K562 (cell line): ENCODE results near the gene SLAMF8.

Experiments used
- C11orf30 ChIP-seq: fragments of 450-650 bp; IDR thresholded peaks from 2 replicates; pipeline ENCODE4 v1.6.1; 2016; ENCODE audit warnings: low read depth, mild to moderate bottlenecking
- CEBPB ChIP-seq: fragments of 450-650 bp; IDR thresholded peaks from 2 replicates; pipeline ENCODE4 v1.6.1; 2016; ENCODE audit warnings: missing genetic modification characterization, missing compliant biosample characterization
- CTCF ChIP-seq, 3 experiments: IDR thresholded peaks in 2 of 3; conservative IDR thresholded peaks in 1 of 3; 2 replicates each; pipeline ENCODE4 v1.5.1; 2011 to 2012; ENCODE audit warnings: low read length in 3 of 3, mild to moderate bottlenecking in 3 of 3, control low read depth in 2 of 3, improper control_type of control experiment in 1 of 3, inconsistent platforms in 1 of 3, low read depth in 1 of 3, mixed read lengths in 1 of 3, moderate library complexity in 1 of 3; ENCODE audit not compliant: insufficient read depth in 2 of 3
- EP300 ChIP-seq: IDR thresholded peaks from 2 replicates; pipeline ENCODE4 v1.6.1; 2012; ENCODE audit warnings: low read length, improper control_type of control experiment
- REST ChIP-seq, 2 experiments: fragments of 450-650 bp; formaldehyde crosslinking in 1 of 2; IDR thresholded peaks; 2 replicates each; pipeline versions ENCODE4 v1.4.0 to v1.6.1; 2014 to 2020; ENCODE audit warnings: mild to moderate bottlenecking in 2 of 2, borderline replicate concordance in 1 of 2, low read depth in 1 of 2
- SAFB2 ChIP-seq: fragments of 200-400 bp; formaldehyde crosslinking; IDR thresholded peaks from 2 replicates; pipeline ENCODE4 v1.6.1; 2018; ENCODE audit warnings: borderline replicate concordance, low read length, low read depth, moderate library complexity; ENCODE audit not compliant: severe bottlenecking
- SMAD1 ChIP-seq: fragments of 150-350 bp; IDR thresholded peaks from 2 replicates; pipeline ENCODE4 v1.6.1; 2014; ENCODE audit warnings: low read length, low read depth; ENCODE audit not compliant: partially characterized antibody
- TCF7 ChIP-seq: sonication (generic); IDR thresholded peaks from 2 replicates; pipeline ENCODE4 v1.6.1; 2016; ENCODE audit warnings: antibody characterized with exemption, borderline replicate concordance
- ZNF274 ChIP-seq: IDR thresholded peaks from 2 replicates; pipeline ENCODE4 v1.6.1; 2011; ENCODE audit warnings: low read depth, mild to moderate bottlenecking, low read length, moderate library complexity, borderline replicate concordance
- ZNF778 ChIP-seq: fragments of 450-650 bp; formaldehyde crosslinking; IDR thresholded peaks from 2 replicates; pipeline ENCODE4 v1.4.0; 2020; ENCODE audit warnings: mild to moderate bottlenecking, moderate library complexity

- TF ChIP-seq TCF7 (no peak), CTCF (IDR thresholded peaks at IDR 0.05 in 2 of 3, conservative IDR thresholded peaks at IDR 0.05 in 1 of 3; ENCODE audit: insufficient read depth in 2 of 3, low read depth in 1 of 3, low read length in 3 of 3) (no peak), SAFB2 (no peak), ZNF274 (no peak), C11orf30 (no peak), CEBPB (no peak), ZNF778 (CRISPR knock-in tag) (no peak), REST (IDR thresholded peaks at IDR 0.05; ENCODE audit: borderline replicate concordance) (no peak), REST (CRISPR knock-in tag; IDR thresholded peaks at IDR 0.05; ENCODE audit: low read depth) (no peak), EP300 (no peak), SMAD1 (no peak)
Measured at GRCh38 chr1:159815926-159816325, 10.7 kb upstream of the SLAMF8 start.
